Stomach (tissue), 4 donors: ENCODE results near the gene PRDM8.

ENCODE experiments used
- POLR2A ChIP-seq, 4 donors: fragments of 450-650 bp; IDR thresholded peaks; one replicate each; pipeline ENCODE4 v1.6.1; 2016; ENCODE audit warnings: antibody characterized with exemption in 4 of 4, control low read depth in 2 of 4, mild to moderate bottlenecking in 1 of 4, moderate library complexity in 1 of 4
- TF ChIP-seq, protein P1 (sequence below), 7 experiments: fragments of 450-650 bp in 4 of 7; fragments of 200-600 bp in 3 of 7; sonication (generic) in 3 of 7; IDR thresholded peaks; one replicate each; pipeline ENCODE4 v1.5.1; 2016 to 2019; ENCODE audit warnings: antibody characterized with exemption in 7 of 7, control low read depth in 2 of 7, mild to moderate bottlenecking in 1 of 7

DNA sequence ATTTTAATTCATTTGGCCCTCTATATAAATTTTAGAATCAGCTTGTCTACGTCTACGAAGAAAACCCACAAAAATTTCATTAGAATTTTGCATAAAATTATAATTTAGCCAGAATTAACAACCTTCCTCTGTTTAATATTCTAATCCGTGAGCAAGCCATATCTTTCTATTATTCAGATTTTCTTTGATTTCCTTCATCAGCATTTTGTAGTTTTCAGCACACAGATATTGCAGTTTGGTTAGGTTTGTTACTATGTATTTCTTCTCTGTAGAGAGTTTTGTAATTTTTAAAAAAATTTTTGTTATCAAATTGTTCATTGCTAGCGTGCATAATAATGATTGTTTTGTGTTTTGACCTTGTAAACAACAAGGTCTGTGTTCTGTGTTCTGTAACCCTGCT is 34.9 kb upstream of the PRDM8 start:
- TF ChIP-seq, protein P1, sequence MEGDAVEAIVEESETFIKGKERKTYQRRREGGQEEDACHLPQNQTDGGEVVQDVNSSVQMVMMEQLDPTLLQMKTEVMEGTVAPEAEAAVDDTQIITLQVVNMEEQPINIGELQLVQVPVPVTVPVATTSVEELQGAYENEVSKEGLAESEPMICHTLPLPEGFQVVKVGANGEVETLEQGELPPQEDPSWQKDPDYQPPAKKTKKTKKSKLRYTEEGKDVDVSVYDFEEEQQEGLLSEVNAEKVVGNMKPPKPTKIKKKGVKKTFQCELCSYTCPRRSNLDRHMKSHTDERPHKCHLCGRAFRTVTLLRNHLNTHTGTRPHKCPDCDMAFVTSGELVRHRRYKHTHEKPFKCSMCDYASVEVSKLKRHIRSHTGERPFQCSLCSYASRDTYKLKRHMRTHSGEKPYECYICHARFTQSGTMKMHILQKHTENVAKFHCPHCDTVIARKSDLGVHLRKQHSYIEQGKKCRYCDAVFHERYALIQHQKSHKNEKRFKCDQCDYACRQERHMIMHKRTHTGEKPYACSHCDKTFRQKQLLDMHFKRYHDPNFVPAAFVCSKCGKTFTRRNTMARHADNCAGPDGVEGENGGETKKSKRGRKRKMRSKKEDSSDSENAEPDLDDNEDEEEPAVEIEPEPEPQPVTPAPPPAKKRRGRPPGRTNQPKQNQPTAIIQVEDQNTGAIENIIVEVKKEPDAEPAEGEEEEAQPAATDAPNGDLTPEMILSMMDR (IDR thresholded peaks at IDR 0.05) = no peak
- no peak for TF ChIP-seq POLR2A (IDR thresholded peaks at IDR 0.05)
